Measurements from ENCODE around the gene TTF2. TPM values are rescaled to one million over a fixed set of nuclear protein-coding genes. Genes with fewer than 3 reads are reported as not detected.

Gene TTF2
- total and polyA plus RNA-seq, 2 donors from 2014 or later, result 4.1 to 19.0 TPM

DNA sequence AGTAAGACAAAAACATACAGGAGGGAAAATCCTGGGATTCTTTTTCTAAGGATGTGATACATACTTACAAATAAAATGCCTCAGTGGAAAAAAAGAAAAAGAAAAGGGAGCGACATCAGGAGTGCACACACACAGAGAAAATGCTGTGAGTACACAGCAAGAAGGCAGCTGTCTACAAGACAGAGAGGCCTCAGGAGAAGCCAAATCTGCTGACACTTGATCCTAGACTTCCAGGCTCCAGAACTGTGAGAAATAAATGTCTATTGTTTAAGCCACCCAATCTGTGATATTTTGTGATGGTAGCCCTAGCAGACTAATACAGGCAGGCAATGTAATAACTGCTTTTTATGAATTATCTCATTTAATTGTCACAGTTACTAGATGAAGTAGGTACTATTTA, 78.4 kb downstream of the TTF2 start:
- H3K4me1 ChIP-seq (ENCODE audit: control insufficient read depth in 2 of 3, insufficient read depth in 2 of 3, low read depth in 1 of 3, low read length in 3 of 3), result no peaks in the 10 kb centered on the region
- no peak for FAIRE-seq
- no peaks in the 10 kb centered on the region for H3K36me3 ChIP-seq (ENCODE audit: control insufficient read depth in 2 of 3, insufficient read depth in 3 of 3, low read length in 3 of 3)
- H3K9ac ChIP-seq (ENCODE audit: low read length in 3 of 3), result no peak overlapping the region
- TF ChIP-seq, protein P1, sequence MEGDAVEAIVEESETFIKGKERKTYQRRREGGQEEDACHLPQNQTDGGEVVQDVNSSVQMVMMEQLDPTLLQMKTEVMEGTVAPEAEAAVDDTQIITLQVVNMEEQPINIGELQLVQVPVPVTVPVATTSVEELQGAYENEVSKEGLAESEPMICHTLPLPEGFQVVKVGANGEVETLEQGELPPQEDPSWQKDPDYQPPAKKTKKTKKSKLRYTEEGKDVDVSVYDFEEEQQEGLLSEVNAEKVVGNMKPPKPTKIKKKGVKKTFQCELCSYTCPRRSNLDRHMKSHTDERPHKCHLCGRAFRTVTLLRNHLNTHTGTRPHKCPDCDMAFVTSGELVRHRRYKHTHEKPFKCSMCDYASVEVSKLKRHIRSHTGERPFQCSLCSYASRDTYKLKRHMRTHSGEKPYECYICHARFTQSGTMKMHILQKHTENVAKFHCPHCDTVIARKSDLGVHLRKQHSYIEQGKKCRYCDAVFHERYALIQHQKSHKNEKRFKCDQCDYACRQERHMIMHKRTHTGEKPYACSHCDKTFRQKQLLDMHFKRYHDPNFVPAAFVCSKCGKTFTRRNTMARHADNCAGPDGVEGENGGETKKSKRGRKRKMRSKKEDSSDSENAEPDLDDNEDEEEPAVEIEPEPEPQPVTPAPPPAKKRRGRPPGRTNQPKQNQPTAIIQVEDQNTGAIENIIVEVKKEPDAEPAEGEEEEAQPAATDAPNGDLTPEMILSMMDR (IDR thresholded peaks at IDR 0.05; ENCODE audit: borderline replicate concordance, extremely low read depth, insufficient read depth), result no peak
- H3K27ac ChIP-seq (ENCODE audit: low read depth in 2 of 2, low read length in 2 of 2), result no peak overlapping the region
- DNase-seq, result peak in 1 of 5 donors; percentile 16
- intact Hi-C loops (cut with DNase I), result no loop called here
- H3K27me3 ChIP-seq (ENCODE audit: control insufficient read depth, insufficient read depth, low read length), result no peaks in the 10 kb centered on the region
- no peaks in the 10 kb centered on the region for H3K9me3 ChIP-seq (ENCODE audit: control insufficient read depth in 2 of 3, insufficient read depth in 1 of 3, low read length in 3 of 3)
- H3K4me3 ChIP-seq (ENCODE audit: low read length in 3 of 3), result no peak overlapping the region

DNA sequence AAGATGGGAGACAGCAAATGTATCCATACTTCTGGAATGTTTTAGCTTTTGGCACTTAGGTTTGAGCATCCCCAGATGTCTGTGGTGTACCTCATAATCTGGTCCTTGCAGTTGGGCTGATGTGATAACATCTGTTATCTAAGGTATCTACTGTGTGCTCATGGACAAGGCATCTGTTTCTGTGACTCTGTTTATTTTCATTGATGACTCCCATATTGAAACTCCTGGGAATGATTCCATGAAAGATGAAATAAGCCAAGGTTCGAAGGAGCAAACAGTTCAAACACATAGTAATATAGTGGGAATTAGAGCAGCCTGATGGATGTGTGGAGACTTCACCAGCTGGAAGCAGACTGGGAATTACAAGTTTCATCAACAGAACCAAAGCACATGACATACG, 82.1 kb downstream of the TTF2 start:
- DNase-seq (no peak), FAIRE-seq (no peak)
- Histone ChIP-seq H3K36me3 (ENCODE audit: control insufficient read depth in 2 of 3, insufficient read depth in 3 of 3, low read length in 3 of 3) (no peaks in the 10 kb centered on the region), H3K4me3 (ENCODE audit: low read length in 3 of 3) (no peak overlapping the region), H3K9ac (ENCODE audit: low read length in 3 of 3) (no peak overlapping the region), H3K27ac (ENCODE audit: low read depth in 2 of 2, low read length in 2 of 2) (no peak overlapping the region), H3K27me3 (ENCODE audit: control insufficient read depth, insufficient read depth, low read length) (no peaks in the 10 kb centered on the region), H3K9me3 (ENCODE audit: control insufficient read depth in 2 of 3, insufficient read depth in 1 of 3, low read length in 3 of 3) (no peaks in the 10 kb centered on the region), H3K4me1 (ENCODE audit: control insufficient read depth in 2 of 3, insufficient read depth in 2 of 3, low read depth in 1 of 3, low read length in 3 of 3) (no peaks in the 10 kb centered on the region)
- TF ChIP-seq, protein P1 (IDR thresholded peaks at IDR 0.05; ENCODE audit: borderline replicate concordance, extremely low read depth, insufficient read depth), result no peak
- intact Hi-C loops (cut with DNase I), result no loop called here

DNA sequence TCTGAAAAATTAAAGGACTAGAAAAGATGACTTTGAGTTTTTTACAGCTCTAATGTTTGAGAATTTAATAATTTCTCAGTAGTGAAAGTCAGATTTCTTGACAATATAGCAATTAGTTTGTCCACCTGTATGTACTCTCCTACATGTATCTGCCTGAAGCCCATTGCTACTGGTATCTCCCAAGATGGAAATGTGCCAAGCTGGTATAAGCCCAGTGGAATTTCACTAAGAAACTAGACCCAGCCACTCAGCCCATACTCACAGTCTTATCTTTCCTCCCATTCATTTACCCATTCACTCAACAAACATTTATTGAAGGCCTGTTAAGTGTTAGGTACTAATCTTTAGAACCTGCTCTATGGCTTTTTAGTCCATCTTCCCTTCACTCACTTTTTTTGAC, 83.0 kb downstream of the TTF2 start:
- H3K4me1 ChIP-seq (ENCODE audit: control insufficient read depth in 2 of 3, insufficient read depth in 2 of 3, low read depth in 1 of 3, low read length in 3 of 3), result no peaks in the 10 kb centered on the region
- no peaks in the 10 kb centered on the region for H3K27me3 ChIP-seq (ENCODE audit: control insufficient read depth, insufficient read depth, low read length)
- DNase-seq (no peak), FAIRE-seq (no peak)
- H3K9ac ChIP-seq (ENCODE audit: low read length in 3 of 3), result no peak overlapping the region
- no peaks in the 10 kb centered on the region for H3K9me3 ChIP-seq (ENCODE audit: control insufficient read depth in 2 of 3, insufficient read depth in 1 of 3, low read length in 3 of 3)
- no peak overlapping the region for H3K4me3 ChIP-seq (ENCODE audit: low read length in 3 of 3)
- H3K27ac ChIP-seq (ENCODE audit: low read depth in 2 of 2, low read length in 2 of 2), result no peak overlapping the region
- no peaks in the 10 kb centered on the region for H3K36me3 ChIP-seq (ENCODE audit: control insufficient read depth in 2 of 3, insufficient read depth in 3 of 3, low read length in 3 of 3)
- TF ChIP-seq, protein P1 (IDR thresholded peaks at IDR 0.05; ENCODE audit: borderline replicate concordance, extremely low read depth, insufficient read depth), result no peak
- intact Hi-C loops (cut with DNase I), result no loop called here

DNA sequence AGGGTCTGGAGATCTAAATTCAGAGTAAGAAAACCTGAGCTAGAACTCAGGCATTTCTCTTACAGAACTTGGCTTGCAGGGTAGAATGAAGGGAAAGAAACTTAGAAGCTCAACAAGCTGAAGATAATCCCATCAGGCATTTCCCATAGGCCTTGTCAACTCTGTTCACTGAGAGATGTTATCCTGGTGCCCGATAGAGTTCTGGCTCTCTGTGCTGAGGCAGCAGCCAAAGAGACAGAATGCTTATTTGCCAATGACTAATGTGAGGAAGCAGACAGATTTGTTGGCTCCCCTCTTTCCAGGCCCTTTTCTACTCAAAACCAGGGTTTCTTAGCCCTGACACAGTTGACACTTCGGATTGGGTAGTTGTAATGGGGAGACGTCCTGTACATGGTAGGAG, 83.7 kb downstream of the TTF2 start:
- Histone ChIP-seq H3K36me3 (ENCODE audit: control insufficient read depth in 2 of 3, insufficient read depth in 3 of 3, low read length in 3 of 3) (no peaks in the 10 kb centered on the region), H3K4me1 (ENCODE audit: control insufficient read depth in 2 of 3, insufficient read depth in 2 of 3, low read depth in 1 of 3, low read length in 3 of 3) (no peaks in the 10 kb centered on the region), H3K9me3 (ENCODE audit: control insufficient read depth in 2 of 3, insufficient read depth in 1 of 3, low read length in 3 of 3) (no peaks in the 10 kb centered on the region), H3K9ac (ENCODE audit: low read length in 3 of 3) (no peak overlapping the region), H3K4me3 (ENCODE audit: low read length in 3 of 3) (no peak overlapping the region), H3K27ac (ENCODE audit: low read depth in 2 of 2, low read length in 2 of 2) (no peak overlapping the region), H3K27me3 (ENCODE audit: control insufficient read depth, insufficient read depth, low read length) (no peaks in the 10 kb centered on the region)
- no peak for DNase-seq
- intact Hi-C loops (cut with DNase I), result no loop called here
- TF ChIP-seq, protein P1 (IDR thresholded peaks at IDR 0.05; ENCODE audit: borderline replicate concordance, extremely low read depth, insufficient read depth), result no peak
- no peak for FAIRE-seq
